A673 (cell line): Measurements from ENCODE around the gene F7. TPM values are rescaled to one million over a fixed set of nuclear protein-coding genes. Genes with fewer than 3 reads are reported as not detected.

Experiments used
- BruUV-seq: library from RNA; stranded (reverse); fragments of 400-500 nt; replicated peaks from 2 replicates; lab custom pipeline; 2021; lab: Mats Ljungman, UMichigan
- CTCF ChIA-PET: fragments of 300-600 bp; sonication (Branson Sonifier 250); formaldehyde crosslinking; loops from one replicate; lab custom pipeline; 2022; ENCODE audit warnings: antibody characterized with exemption; lab: Charles Lee
- POLR2A ChIA-PET: fragments of 300-600 bp; sonication (Branson Sonifier 250); formaldehyde crosslinking; loops from one replicate; lab custom pipeline; 2022; ENCODE audit warnings: antibody characterized with exemption; ENCODE audit not compliant: low non-redundant PET; lab: Charles Lee
- DNase-seq: peaks from one replicate; pipeline ENCODE4 v3.0.0-alpha.2; 2015; ENCODE audit warnings: low spot score
- H3K27ac ChIP-seq: fragments of 200-600 bp; sonication (generic); 2 replicates; pipeline ENCODE4 v1.5.1; 2016; ENCODE audit warnings: mixed run types, low read depth, mild to moderate bottlenecking, mixed read lengths, antibody characterized with exemption, low read length; ENCODE audit not compliant: poor library complexity, severe bottlenecking
- H3K27me3 ChIP-seq: fragments of 200-600 bp; sonication (generic); replicated peaks from 2 replicates; pipeline ENCODE4 v1.6.1; 2017; ENCODE audit warnings: mixed run types, low read depth, mild to moderate bottlenecking, mixed read lengths, antibody characterized with exemption, low read length; ENCODE audit not compliant: insufficient read depth, poor library complexity
- H3K36me3 ChIP-seq: fragments of 200-600 bp; sonication (generic); 2 replicates; pipeline ENCODE4 v1.6.1; 2016; ENCODE audit warnings: mixed run types, mild to moderate bottlenecking, mixed read lengths, antibody characterized with exemption, low read length; ENCODE audit not compliant: insufficient read depth, poor library complexity, severe bottlenecking
- H3K4me1 ChIP-seq: fragments of 200-600 bp; sonication (generic); 2 replicates; pipeline ENCODE4 v1.6.1; 2017; ENCODE audit warnings: mixed run types, mild to moderate bottlenecking, mixed read lengths, antibody characterized with exemption, low read length; ENCODE audit not compliant: insufficient read depth, poor library complexity, severe bottlenecking
- H3K4me3 ChIP-seq: fragments of 200-600 bp; sonication (generic); 2 replicates; pipeline ENCODE4 v1.5.1; 2016; ENCODE audit warnings: low read depth, mixed run types, mild to moderate bottlenecking, mixed read lengths, low read length; ENCODE audit not compliant: poor library complexity, severe bottlenecking
- H3K9me3 ChIP-seq: fragments of 200-600 bp; sonication (generic); 2 replicates; pipeline ENCODE4 v1.6.1; 2016; ENCODE audit warnings: mixed run types, low read depth, mild to moderate bottlenecking, mixed read lengths, antibody characterized with exemption, low read length; ENCODE audit not compliant: poor library complexity, severe bottlenecking
- CTCF ChIP-seq: fragments of 300-800, 200-600 bp; sonication (generic); conservative IDR thresholded peaks from 2 replicates; pipeline ENCODE4 v1.5.1; 2017; ENCODE audit warnings: low read depth, mild to moderate bottlenecking, antibody characterized with exemption, low read length, moderate library complexity, mixed read lengths
- EZH2 ChIP-seq: fragments of 200-600 bp; sonication (generic); IDR thresholded peaks from 2 replicates; pipeline ENCODE4 v1.6.1; 2017; ENCODE audit warnings: borderline replicate concordance, low read depth, mild to moderate bottlenecking, mixed read lengths, antibody characterized with exemption, low read length; ENCODE audit not compliant: poor library complexity, severe bottlenecking
- intact Hi-C: fragments of 100-400 bp; cut with micrococcal nuclease; formaldehyde crosslinking; loops from one replicate; pipeline ENCODE4 v1.10.0; 2022; ENCODE audit not compliant: unreplicated experiment
- total RNA-seq: library from RNA; stranded (reverse); gene quantifications from 2 replicates; pipeline ENCODE4 v1.2.3, GENCODE V29; 2021

The F7 gene
- total RNA-seq, 1 experiment from 2014 or later, result not detected

- ChIA-PET POLR2A (no interaction called here), CTCF (no interaction called here)
- TF ChIP-seq CTCF (peak; percentile 46), EZH2 (no peak)
- no TSS peak for BruUV-seq
- H3K9me3 ChIP-seq, result no peaks in the 10 kb centered on the region
- no peaks in the 10 kb centered on the region for H3K36me3 ChIP-seq
- intact Hi-C loops, result no loop called here
- H3K27ac ChIP-seq, result no peak overlapping the region
- DNase-seq, result no peak
- H3K4me3 ChIP-seq, result no peak overlapping the region
- no peaks in the 10 kb centered on the region for H3K27me3 ChIP-seq
- no peaks in the 10 kb centered on the region for H3K4me1 ChIP-seq
Observed at GRCh38 chr13:113123226-113124201, 17.9 kb downstream of the F7 start.

GRCh38 chr13:113124211-113124970 lies 18.8 kb downstream of the F7 start:
- Histone ChIP-seq H3K36me3 (no peaks in the 10 kb centered on the region), H3K9me3 (no peaks in the 10 kb centered on the region), H3K27ac (no peak overlapping the region), H3K27me3 (no peaks in the 10 kb centered on the region), H3K4me3 (no peak overlapping the region), H3K4me1 (no peaks in the 10 kb centered on the region)
- CTCF ChIA-PET, result no interaction called here
- no peak for DNase-seq
- TF ChIP-seq CTCF, result no peak
- no peak for TF ChIP-seq EZH2
- intact Hi-C loops, result no loop called here
- POLR2A ChIA-PET, result no interaction called here
- no TSS peak for BruUV-seq

GRCh38 chr13:113125506-113126264 lies 20.1 kb downstream of the F7 start:
- ChIA-PET CTCF (no interaction called here), POLR2A (no interaction called here)
- Histone ChIP-seq H3K4me1 (no peaks in the 10 kb centered on the region), H3K36me3 (no peaks in the 10 kb centered on the region), H3K9me3 (no peaks in the 10 kb centered on the region), H3K27ac (no peak overlapping the region), H3K27me3 (peaks cover under 1% of the 10 kb centered on the region), H3K4me3 (no peak overlapping the region)
- TF ChIP-seq EZH2 (no peak), CTCF (no peak)
- no TSS peak for BruUV-seq
- intact Hi-C loops, result no loop called here
- DNase-seq, result no peak
